Mucosa of descending colon (tissue), 3 donors: Measurements from ENCODE around the gene TCAP. TPM values are rescaled to one million over a fixed set of nuclear protein-coding genes. Genes with fewer than 3 reads are reported as not detected.
A peak's percentile ranks its signal among the peaks of the same experiment; 100 is the strongest.

ENCODE experiments used
- ATAC-seq: fragments of 200-7000 bp; cut with Tn5 transposase; one replicate; pipeline ENCODE4 v1.9.1; 2020; ENCODE audit warnings: mild to moderate bottlenecking, moderate library complexity
- DNase-seq, 3 donors: peaks; one replicate each; pipeline ENCODE4 v3.0.0-alpha.2; 2020
- H3K36me3 ChIP-seq: fragments of 200-600 bp; one replicate; pipeline ENCODE4 v1.8.0; 2021; ENCODE audit warnings: low read depth, mild to moderate bottlenecking
- H3K4me1 ChIP-seq: fragments of 200-600 bp; one replicate; pipeline ENCODE4 v1.8.0; 2021; ENCODE audit warnings: low read depth, mild to moderate bottlenecking
- H3K4me3 ChIP-seq: fragments of 200-600 bp; one replicate; pipeline ENCODE4 v1.8.0; 2021; ENCODE audit warnings: mild to moderate bottlenecking
- H3K9me3 ChIP-seq: fragments of 200-600 bp; one replicate; pipeline ENCODE4 v1.8.0; 2021; ENCODE audit warnings: mild to moderate bottlenecking
- CTCF ChIP-seq: fragments of 200-600 bp; IDR thresholded peaks from one replicate; pipeline ENCODE4 v1.8.0; 2022; ENCODE audit warnings: antibody characterized with exemption, mild to moderate bottlenecking
- intact Hi-C, 2 donors: fragments of 100-400 bp; cut with DNase I in 1 of 2; cut with micrococcal nuclease in 1 of 2; formaldehyde crosslinking; loops; one replicate each; pipeline versions ENCODE4 v1.11.0 to v1.11.1; 2022; cut with DNase I, micrococcal nuclease
- total RNA-seq, 3 donors: library from RNA; stranded (reverse); fragmentation: NEBNext Ultra II Directional in 2 of 3; extraction: Animal tissue kit (Norgen Biotek cat#: 25700) in 2 of 3; gene quantifications; one replicate each; pipeline versions ENCODE4 v1.2.1 to v1.2.4, GENCODE V29; 2021 to 2023
- donor health status: DM: no; HTN: no; CAD: no; lungs with moderate emphysema.
- donor health status: DM: no; HTN: no; CAD: no.
- donor health status: DM: no; HTN: yes; CAD: no.

The TCAP gene
- total RNA-seq, 3 donors from 2014 or later = 0.96 to 3.4 (median 1.5) TPM

GRCh38 chr17:39672522-39673334, 7.6 kb downstream of the TCAP start:
- H3K4me3 ChIP-seq = no peak overlapping the region
- intact Hi-C loops = no loop called here
- H3K4me1 ChIP-seq = peaks cover 37% of the 10 kb centered on the region
- no peak for TF ChIP-seq CTCF
- peak; percentile 13 to 44 (median 31) for DNase-seq
- no peak for ATAC-seq
- no peaks in the 10 kb centered on the region for H3K36me3 ChIP-seq
- H3K9me3 ChIP-seq = no peaks in the 10 kb centered on the region

- intact Hi-C loops = no loop called here
- DNase-seq (peak in 1 of 3 donors; percentile 27), ATAC-seq (no peak)
- no peaks in the 10 kb centered on the region for H3K9me3 ChIP-seq
- H3K4me1 ChIP-seq = peaks cover 35% of the 10 kb centered on the region
- H3K4me3 ChIP-seq = no peak overlapping the region
- no peaks in the 10 kb centered on the region for H3K36me3 ChIP-seq
- no peak for TF ChIP-seq CTCF
Observed at GRCh38 chr17:39673335-39674081, 8.4 kb downstream of the TCAP start.

- Histone ChIP-seq H3K36me3 (no peaks in the 10 kb centered on the region), H3K4me1 (peaks cover 39% of the 10 kb centered on the region), H3K9me3 (no peaks in the 10 kb centered on the region), H3K4me3 (no peak overlapping the region)
- peak in 1 of 3 donors; percentile 30 for DNase-seq
- intact Hi-C loops = no loop called here
- no peak for TF ChIP-seq CTCF
- no peak for ATAC-seq
Observed at GRCh38 chr17:39674179-39674578, 9.0 kb downstream of the TCAP start.

GRCh38 chr17:39674702-39675389, 9.7 kb downstream of the TCAP start:
- no peak for TF ChIP-seq CTCF
- intact Hi-C loops = no loop called here
- DNase-seq (peak; percentile 71 to 84 (median 75)), ATAC-seq (peak; percentile 63)
- no peaks in the 10 kb centered on the region for H3K36me3 ChIP-seq
- H3K9me3 ChIP-seq = no peaks in the 10 kb centered on the region
- H3K4me3 ChIP-seq = no peak overlapping the region
- H3K4me1 ChIP-seq = peaks cover 45% of the 10 kb centered on the region

GRCh38 chr17:39675390-39676082, 10.4 kb downstream of the TCAP start:
- DNase-seq (no peak), ATAC-seq (no peak)
- H3K4me1 ChIP-seq = peaks cover 50% of the 10 kb centered on the region
- H3K4me3 ChIP-seq = no peak overlapping the region
- no peaks in the 10 kb centered on the region for H3K9me3 ChIP-seq
- intact Hi-C loops = no loop called here
- no peaks in the 10 kb centered on the region for H3K36me3 ChIP-seq
- no peak for TF ChIP-seq CTCF
